ENCODE data around the gene LMX1A.

- TF ChIP-seq CTCF (IDR thresholded peaks at IDR 0.05): no peak
- TF ChIP-seq POLR2AphosphoS5 (IDR thresholded peaks at IDR 0.05; ENCODE audit: low read depth, low read length): no peak
- TF ChIP-seq REST (IDR thresholded peaks at IDR 0.05; ENCODE audit: insufficient read depth in 1 of 2, low read depth in 2 of 2, low read length in 1 of 2): no peak
- TF ChIP-seq TCF7L2 (IDR thresholded peaks at IDR 0.05; ENCODE audit: low read depth, low read length): no peak
Measured at GRCh38 chr1:165287329-165287728, 69.2 kb downstream of the LMX1A start.

Measured in Panc1 (cell line).